Measurements from ENCODE around the gene ABITRAM. TPM values are rescaled to one million over a fixed set of nuclear protein-coding genes. Genes with fewer than 3 reads are reported as not detected.

The ABITRAM gene
- total RNA-seq, 4 donors from 2014 or later: 6.3 to 11.2 (median 9.4) TPM

- no peaks in the 10 kb centered on the region for H3K4me1 ChIP-seq
- H3K27ac ChIP-seq (replicated peaks in 1 of 4): no peak overlapping the region
- 69% methylated on average over 2 of the region's 2 CpGs for WGBS
- H3K36me3 ChIP-seq: peaks cover 59 to 100% (median 92%) of the 10 kb centered on the region in 4 donors
- H3K4me3 ChIP-seq: no peak overlapping the region
- intact Hi-C loops (cut with DNase I): no loop called here
- no peak for DNase-seq (ENCODE audit: extremely low spot score)
- H3K9me3 ChIP-seq: no peaks in the 10 kb centered on the region
- H3K27me3 ChIP-seq: no peaks in the 10 kb centered on the region
- TF ChIP-seq POLR2A (IDR thresholded peaks at IDR 0.05; ENCODE audit: low read depth): no peak
- TF ChIP-seq CTCF (IDR thresholded peaks at IDR 0.05): no peak
- no peak for TF ChIP-seq EP300 (IDR thresholded peaks at IDR 0.05)
- no peak for TF ChIP-seq POLR2AphosphoS5 (IDR thresholded peaks at IDR 0.05)
Observed at GRCh38 chr9:108903420-108904103, 30.6 kb upstream of the ABITRAM start.

- H3K27ac ChIP-seq (replicated peaks in 1 of 4): no peak overlapping the region
- no peak for DNase-seq (ENCODE audit: extremely low spot score)
- H3K4me1 ChIP-seq: no peaks in the 10 kb centered on the region
- H3K27me3 ChIP-seq: no peaks in the 10 kb centered on the region
- TF ChIP-seq CTCF (IDR thresholded peaks at IDR 0.05) (no peak), POLR2AphosphoS5 (IDR thresholded peaks at IDR 0.05) (no peak), POLR2A (IDR thresholded peaks at IDR 0.05; ENCODE audit: low read depth) (no peak), EP300 (IDR thresholded peaks at IDR 0.05) (no peak)
- 92% methylated on average over 3 of the region's 3 CpGs for WGBS
- no peak overlapping the region for H3K4me3 ChIP-seq
- intact Hi-C loops (cut with DNase I): no loop called here
- H3K9me3 ChIP-seq: no peaks in the 10 kb centered on the region
- peaks cover 54 to 100% (median 92%) of the 10 kb centered on the region in 4 donors for H3K36me3 ChIP-seq
Observed at GRCh38 chr9:108904161-108904560, 30.0 kb upstream of the ABITRAM start.

- no peak for TF ChIP-seq POLR2A (IDR thresholded peaks at IDR 0.05; ENCODE audit: low read depth)
- TF ChIP-seq EP300 (IDR thresholded peaks at IDR 0.05): no peak
- TF ChIP-seq POLR2AphosphoS5 (IDR thresholded peaks at IDR 0.05): no peak
- TF ChIP-seq CTCF (IDR thresholded peaks at IDR 0.05): no peak
- Histone ChIP-seq H3K27me3 (no peaks in the 10 kb centered on the region), H3K9me3 (no peaks in the 10 kb centered on the region), H3K4me3 (no peak overlapping the region), H3K27ac (replicated peaks in 1 of 4) (no peak overlapping the region), H3K4me1 (no peaks in the 10 kb centered on the region), H3K36me3 (peaks cover 48 to 100% (median 91%) of the 10 kb centered on the region in 4 donors)
- no peak for DNase-seq (ENCODE audit: extremely low spot score)
- 89% methylated on average over 2 of the region's 2 CpGs for WGBS
- intact Hi-C loops (cut with DNase I): no loop called here
Observed at GRCh38 chr9:108905494-108905893, 28.7 kb upstream of the ABITRAM start.

GRCh38 chr9:108910402-108910801 is 23.8 kb upstream of the ABITRAM start:
- H3K9me3 ChIP-seq: no peaks in the 10 kb centered on the region
- H3K4me1 ChIP-seq: no peaks in the 10 kb centered on the region
- no peak overlapping the region for H3K27ac ChIP-seq (replicated peaks in 1 of 4)
- H3K36me3 ChIP-seq: peaks cover 41 to 100% (median 91%) of the 10 kb centered on the region in 4 donors
- intact Hi-C loops (cut with DNase I): no loop called here
- no peak for DNase-seq (ENCODE audit: extremely low spot score)
- no peaks in the 10 kb centered on the region for H3K27me3 ChIP-seq
- no peak overlapping the region for H3K4me3 ChIP-seq
- TF ChIP-seq CTCF (IDR thresholded peaks at IDR 0.05): no peak
- TF ChIP-seq POLR2A (IDR thresholded peaks at IDR 0.05; ENCODE audit: low read depth): no peak
- TF ChIP-seq EP300 (IDR thresholded peaks at IDR 0.05): no peak
- no peak for TF ChIP-seq POLR2AphosphoS5 (IDR thresholded peaks at IDR 0.05)

GRCh38 chr9:108910914-108911313 is 23.3 kb upstream of the ABITRAM start:
- intact Hi-C loops (cut with DNase I): no loop called here
- H3K9me3 ChIP-seq: no peaks in the 10 kb centered on the region
- no peaks in the 10 kb centered on the region for H3K4me1 ChIP-seq
- no peak overlapping the region for H3K4me3 ChIP-seq
- peaks cover 45 to 100% (median 93%) of the 10 kb centered on the region in 4 donors for H3K36me3 ChIP-seq
- DNase-seq (ENCODE audit: extremely low spot score): no peak
- 76% methylated on average over 2 of the region's 2 CpGs for WGBS
- TF ChIP-seq EP300 (IDR thresholded peaks at IDR 0.05) (no peak), POLR2A (IDR thresholded peaks at IDR 0.05; ENCODE audit: low read depth) (no peak), POLR2AphosphoS5 (IDR thresholded peaks at IDR 0.05) (no peak)
- H3K27ac ChIP-seq (replicated peaks in 1 of 4): no peak overlapping the region
- no peaks in the 10 kb centered on the region for H3K27me3 ChIP-seq
